Neural progenitor cell (in vitro differentiated cells): ENCODE results near the gene XKR8.

Experiments used
- CTCF ChIP-seq: fragments of 200-600 bp; sonication (generic); IDR thresholded peaks from 2 replicates; pipeline ENCODE4 v1.5.1; 2017; ENCODE audit warnings: antibody characterized with exemption, mild to moderate bottlenecking
- EZH2 ChIP-seq: fragments of 200-600 bp; sonication (generic); IDR thresholded peaks from 2 replicates; pipeline ENCODE4 v1.6.1; 2017; ENCODE audit warnings: antibody characterized with exemption, mild to moderate bottlenecking, moderate library complexity

GRCh38 chr1:27949027-27949426 is 10.7 kb upstream of the XKR8 start:
- TF ChIP-seq CTCF (no peak), EZH2 (no peak)
